IPS-20b (cell line): ENCODE results near the gene GK.
"Not testable (repeated sequence)": the region's sequence is repeated elsewhere in the genome, so short reads cannot be mapped to it uniquely, and the experiment has no call there.

Source experiments
- H3K27ac ChIP-seq: one replicate; pipeline ENCODE4 v1.5.1; 2013; ENCODE audit warnings: low read length
- H3K27me3 ChIP-seq: 2 replicates; pipeline ENCODE4 v1.6.1; 2013; ENCODE audit warnings: mild to moderate bottlenecking, low read length, inconsistent platforms; ENCODE audit not compliant: insufficient read depth
- H3K36me3 ChIP-seq: 2 replicates; pipeline ENCODE4 v1.6.1; 2013; ENCODE audit warnings: low read depth, mild to moderate bottlenecking, inconsistent platforms, low read length, moderate library complexity; ENCODE audit not compliant: insufficient read depth
- H3K4me1 ChIP-seq: 2 replicates; pipeline ENCODE4 v1.6.1; 2013; ENCODE audit warnings: mild to moderate bottlenecking, control low read depth, inconsistent platforms, low read length, moderate library complexity; ENCODE audit not compliant: insufficient read depth
- H3K4me3 ChIP-seq: 2 replicates; pipeline ENCODE4 v1.5.1; 2013; ENCODE audit warnings: mild to moderate bottlenecking, low read length, inconsistent platforms
- H3K9ac ChIP-seq: 2 replicates; pipeline ENCODE4 v1.6.1; 2013; ENCODE audit warnings: low read depth, mild to moderate bottlenecking, inconsistent platforms, low read length, moderate library complexity
- H3K9me3 ChIP-seq: 2 replicates; pipeline ENCODE4 v1.6.1; 2013; ENCODE audit warnings: mild to moderate bottlenecking, low read depth, low read length, inconsistent platforms; ENCODE audit not compliant: insufficient read depth

Gene GK

GRCh38 chrX:30655991-30656390 is 2.8 kb downstream of the GK start:
- Histone ChIP-seq H3K27me3 (no peaks in the 10 kb centered on the region), H3K4me1 (peaks cover 8% of the 10 kb centered on the region; the same call in 1 of the 2 replicates), H3K9ac (no peak overlapping the region), H3K27ac (no peak overlapping the region), H3K4me3 (no peak overlapping the region), H3K9me3 (no peaks in the 10 kb centered on the region), H3K36me3 (no peaks in the 10 kb centered on the region)

- no peak overlapping the region for H3K9ac ChIP-seq
- no peaks in the 10 kb centered on the region for H3K27me3 ChIP-seq
- H3K36me3 ChIP-seq = no peaks in the 10 kb centered on the region
- H3K4me1 ChIP-seq = no peaks in the 10 kb centered on the region; the same call in 1 of the 2 replicates
- no peaks in the 10 kb centered on the region for H3K9me3 ChIP-seq
- no peak overlapping the region for H3K4me3 ChIP-seq
- H3K27ac ChIP-seq = no peak overlapping the region
Observed at GRCh38 chrX:30657196-30658161, 4.3 kb downstream of the GK start.

GRCh38 chrX:30659421-30659820 is 6.2 kb downstream of the GK start:
- Histone ChIP-seq H3K9ac (no peak overlapping the region), H3K4me3 (no peak overlapping the region), H3K27ac (no peak overlapping the region), H3K4me1 (peaks cover 4% of the 10 kb centered on the region; the same call in 1 of the 2 replicates), H3K27me3 (no peaks in the 10 kb centered on the region), H3K36me3 (no peaks in the 10 kb centered on the region), H3K9me3 (no peaks in the 10 kb centered on the region)

- Histone ChIP-seq H3K9ac (no peak overlapping the region), H3K27ac (no peak overlapping the region), H3K9me3 (no peaks in the 10 kb centered on the region), H3K4me3 (no peak overlapping the region), H3K4me1 (peaks cover 4% of the 10 kb centered on the region; the same call in 1 of the 2 replicates), H3K27me3 (no peaks in the 10 kb centered on the region), H3K36me3 (no peaks in the 10 kb centered on the region)
Observed at GRCh38 chrX:30661228-30661627, 8.0 kb downstream of the GK start.

GRCh38 chrX:30663322-30663721 is 10.1 kb downstream of the GK start:
- Histone ChIP-seq H3K9me3 (no peaks in the 10 kb centered on the region), H3K4me3 (no peak overlapping the region), H3K36me3 (0 out of 2 replicates have a peak, but pooled peaks cover 2% of the 10 kb centered on the region), H3K9ac (no peak overlapping the region), H3K4me1 (peaks cover 4% of the 10 kb centered on the region; the same call in 1 of the 2 replicates), H3K27me3 (no peaks in the 10 kb centered on the region), H3K27ac (no peak overlapping the region)

- 0 out of 2 replicates have a peak, but pooled peaks cover 3% of the 10 kb centered on the region for H3K36me3 ChIP-seq
- H3K4me1 ChIP-seq = peaks cover 4% of the 10 kb centered on the region; the same call in 1 of the 2 replicates
- no peaks in the 10 kb centered on the region for H3K27me3 ChIP-seq
- H3K4me3 ChIP-seq = no peak overlapping the region
- H3K27ac ChIP-seq = no peak overlapping the region
- H3K9me3 ChIP-seq = no peaks in the 10 kb centered on the region
- H3K9ac ChIP-seq = no peak overlapping the region
Observed at GRCh38 chrX:30665471-30665870, 12.2 kb downstream of the GK start.

GRCh38 chrX:30666094-30666493 is 12.9 kb downstream of the GK start:
- no peak overlapping the region for H3K27ac ChIP-seq
- H3K9me3 ChIP-seq = no peaks in the 10 kb centered on the region
- H3K9ac ChIP-seq = no peak overlapping the region
- no peaks in the 10 kb centered on the region for H3K27me3 ChIP-seq
- 0 out of 2 replicates have a peak, but pooled peaks cover 3% of the 10 kb centered on the region for H3K36me3 ChIP-seq
- no peak overlapping the region for H3K4me3 ChIP-seq
- peaks cover 4% of the 10 kb centered on the region; the same call in 1 of the 2 replicates for H3K4me1 ChIP-seq

GRCh38 chrX:30668581-30668980 is 15.4 kb downstream of the GK start:
- 0 out of 2 replicates have a peak, but pooled peaks cover 3% of the 10 kb centered on the region for H3K36me3 ChIP-seq
- H3K9ac ChIP-seq = no peak overlapping the region
- no peak overlapping the region for H3K4me3 ChIP-seq
- no peaks in the 10 kb centered on the region for H3K4me1 ChIP-seq
- H3K9me3 ChIP-seq = no peaks in the 10 kb centered on the region
- H3K27me3 ChIP-seq = no peaks in the 10 kb centered on the region
- no peak overlapping the region for H3K27ac ChIP-seq

- H3K9ac ChIP-seq, H3K36me3 ChIP-seq, H3K27ac ChIP-seq, H3K27me3 ChIP-seq, H3K9me3 ChIP-seq, H3K4me3 ChIP-seq, H3K4me1 ChIP-seq: not testable (repeated sequence)
Observed at GRCh38 chrX:30671189-30671588, 18.0 kb downstream of the GK start.

- Histone ChIP-seq H3K27me3 (no peaks in the 10 kb centered on the region), H3K4me1 (no peaks in the 10 kb centered on the region), H3K27ac (no peak overlapping the region), H3K4me3 (no peak overlapping the region), H3K9ac (no peak overlapping the region), H3K9me3 (no peaks in the 10 kb centered on the region), H3K36me3 (0 out of 2 replicates have a peak, but pooled peaks cover 1% of the 10 kb centered on the region)
Observed at GRCh38 chrX:30673127-30673796, 20.0 kb downstream of the GK start.

GRCh38 chrX:30673884-30674598 is 20.8 kb downstream of the GK start:
- Histone ChIP-seq H3K4me1 (no peaks in the 10 kb centered on the region), H3K9me3 (no peaks in the 10 kb centered on the region), H3K27ac (no peak overlapping the region)

More at GRCh38 chrX:30673884-30674598, 20.8 kb downstream of the GK start:
- Histone ChIP-seq H3K36me3 (no peaks in the 10 kb centered on the region), H3K4me3 (no peak overlapping the region), H3K27me3 (no peaks in the 10 kb centered on the region), H3K9ac (no peak overlapping the region)
